Neural cell (in vitro differentiated cells): ENCODE results near the gene VIT. TPM values are rescaled to one million over a fixed set of nuclear protein-coding genes. Genes with fewer than 3 reads are reported as not detected.

Source experiments
- H2AFZ ChIP-seq: fragments of 200-600, 300-800 bp; sonication (generic), shearing (Covaris generic); 2 replicates; pipeline ENCODE4 v1.6.0; 2014; ENCODE audit warnings: low read depth, mild to moderate bottlenecking, antibody characterized with exemption, low read length, moderate library complexity
- H3F3A ChIP-seq: fragments of 200-600 bp; shearing (Covaris generic); 2 replicates; pipeline ENCODE4 v1.6.1; 2016; ENCODE audit warnings: mild to moderate bottlenecking, moderate library complexity, mixed read lengths, antibody characterized with exemption, low read length; ENCODE audit not compliant: insufficient read depth, poor library complexity, severe bottlenecking
- H3K27ac ChIP-seq: fragments of 200-600, 300-800 bp; sonication (generic), shearing (Covaris generic); 2 replicates; pipeline ENCODE4 v1.5.1; 2014; ENCODE audit warnings: mild to moderate bottlenecking, low read length, moderate library complexity
- H3K27me3 ChIP-seq: fragments of 300-800, 200-600 bp; sonication (generic), shearing (Covaris generic); 2 replicates; pipeline ENCODE4 v1.6.0; 2014; ENCODE audit warnings: mild to moderate bottlenecking, low read depth, low read length, moderate library complexity; ENCODE audit not compliant: insufficient read depth
- H3K36me3 ChIP-seq: fragments of 300-800, 200-600 bp; sonication (generic), shearing (Covaris generic); 2 replicates; pipeline ENCODE4 v1.5.1; 2014; ENCODE audit warnings: mild to moderate bottlenecking, antibody characterized with exemption, low read length, moderate library complexity; ENCODE audit not compliant: insufficient read depth
- H3K4me2 ChIP-seq: fragments of 300-800, 200-600 bp; sonication (generic), shearing (Covaris generic); 2 replicates; pipeline ENCODE4 v1.6.0; 2014; ENCODE audit warnings: mild to moderate bottlenecking, low read length
- H3K4me3 ChIP-seq: fragments of 300-800, 200-600 bp; sonication (generic), shearing (Covaris generic); 2 replicates; pipeline ENCODE4 v1.5.1; 2014; ENCODE audit warnings: mild to moderate bottlenecking, low read length, moderate library complexity
- H3K79me2 ChIP-seq: fragments of 200-600 bp; shearing (Covaris generic); replicated peaks from 2 replicates; pipeline ENCODE4 v1.6.0; 2014; ENCODE audit warnings: mild to moderate bottlenecking, low read length, moderate library complexity; ENCODE audit not compliant: insufficient read depth
- H3K9ac ChIP-seq: fragments of 300-800, 200-600 bp; sonication (generic), shearing (Covaris generic); 2 replicates; pipeline ENCODE4 v1.6.1; 2016; ENCODE audit warnings: mild to moderate bottlenecking, low read length, mixed read lengths
- H3K9me2 ChIP-seq: fragments of 200-600 bp; shearing (Covaris generic); 2 replicates; pipeline ENCODE4 v1.6.1; 2016; ENCODE audit warnings: mild to moderate bottlenecking, low read length, mixed read lengths; ENCODE audit not compliant: insufficient read depth
- H3K9me3 ChIP-seq: fragments of 200-600, 300-800 bp; sonication (generic), shearing (Covaris generic); 2 replicates; pipeline ENCODE4 v1.6.1; 2016; ENCODE audit warnings: mild to moderate bottlenecking, mixed run types, low read length, moderate library complexity, mixed read lengths
- H4K20me1 ChIP-seq: fragments of 200-600 bp; shearing (Covaris generic); 2 replicates; pipeline ENCODE4 v1.6.1; 2016; ENCODE audit warnings: mild to moderate bottlenecking, mixed run types; ENCODE audit not compliant: insufficient read depth
- EP300 ChIP-seq: fragments of 450-650 bp; conservative IDR thresholded peaks from 2 replicates; pipeline ENCODE4 v1.6.1; 2014; ENCODE audit warnings: antibody characterized with exemption, mild to moderate bottlenecking, moderate library complexity; ENCODE audit not compliant: poor library complexity, severe bottlenecking
- EZH2 ChIP-seq: fragments of 200-600, 300-800 bp; shearing (Covaris generic), sonication (generic); IDR thresholded peaks from 2 replicates; pipeline ENCODE4 v1.6.1; 2014; ENCODE audit warnings: antibody characterized with exemption, low read length, borderline replicate concordance, mild to moderate bottlenecking; ENCODE audit not compliant: insufficient read depth, poor library complexity, severe bottlenecking
- MXI1 ChIP-seq: fragments of 450-650 bp; conservative IDR thresholded peaks from 2 replicates; pipeline ENCODE4 v1.6.1; 2014; ENCODE audit warnings: antibody characterized with exemption, mild to moderate bottlenecking; ENCODE audit not compliant: poor library complexity, severe bottlenecking
- POLR2AphosphoS5 ChIP-seq: IDR thresholded peaks from 2 replicates; pipeline ENCODE4 v1.6.1; 2012
- RAD21 ChIP-seq: fragments of 450-650 bp; conservative IDR thresholded peaks from 2 replicates; pipeline ENCODE4 v1.6.1; 2014; ENCODE audit warnings: antibody characterized with exemption, mild to moderate bottlenecking, moderate library complexity
- SMC3 ChIP-seq: fragments of 450-650 bp; conservative IDR thresholded peaks from 2 replicates; pipeline ENCODE4 v1.6.1; 2014; ENCODE audit warnings: antibody characterized with exemption, mild to moderate bottlenecking, moderate library complexity; ENCODE audit not compliant: poor library complexity
- TAF1 ChIP-seq: IDR thresholded peaks from 2 replicates; pipeline ENCODE4 v1.6.1; 2012; ENCODE audit warnings: low read depth
- polyA plus RNA-seq: library from polyadenylated mRNA; depleted of rRNA; stranded (reverse); fragments of >200 nt; gene quantifications from 2 replicates; pipeline ENCODE4 v1.2.3, GENCODE V29; 2014
- TF ChIP-seq, protein P1 (sequence below): IDR thresholded peaks from 2 replicates; pipeline ENCODE4 v1.6.1; 2012; ENCODE audit warnings: borderline replicate concordance
- TF ChIP-seq, protein P2 (sequence below): fragments of 450-650 bp; IDR thresholded peaks from 2 replicates; pipeline ENCODE4 v1.5.1; 2014; ENCODE audit warnings: antibody characterized with exemption, mild to moderate bottlenecking, moderate library complexity; ENCODE audit not compliant: poor library complexity, severe bottlenecking

The VIT gene
- polyA plus RNA-seq, 1 donor from 2014 or later: not detected

DNA sequence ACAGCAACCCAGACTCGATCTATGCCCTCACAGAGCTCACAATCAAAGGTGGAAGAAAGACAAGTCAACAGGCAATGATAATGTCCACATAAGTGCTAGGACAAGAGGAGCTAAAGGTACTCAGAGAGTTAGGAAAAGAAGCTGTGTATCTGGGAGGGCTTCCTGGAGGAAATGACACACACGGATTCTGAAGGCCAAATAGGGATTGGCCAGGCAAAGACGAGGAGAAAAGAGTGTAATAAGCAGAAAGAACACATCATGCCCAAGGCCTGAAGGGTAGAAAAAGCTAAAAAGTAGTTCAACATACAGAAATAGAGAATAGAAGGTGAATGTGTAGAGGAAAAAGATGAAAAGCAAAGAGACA, 36.1 kb downstream of the VIT start:
- TF ChIP-seq EP300 (no peak), POLR2AphosphoS5 (no peak), MXI1 (no peak)
- TF ChIP-seq, protein P1, sequence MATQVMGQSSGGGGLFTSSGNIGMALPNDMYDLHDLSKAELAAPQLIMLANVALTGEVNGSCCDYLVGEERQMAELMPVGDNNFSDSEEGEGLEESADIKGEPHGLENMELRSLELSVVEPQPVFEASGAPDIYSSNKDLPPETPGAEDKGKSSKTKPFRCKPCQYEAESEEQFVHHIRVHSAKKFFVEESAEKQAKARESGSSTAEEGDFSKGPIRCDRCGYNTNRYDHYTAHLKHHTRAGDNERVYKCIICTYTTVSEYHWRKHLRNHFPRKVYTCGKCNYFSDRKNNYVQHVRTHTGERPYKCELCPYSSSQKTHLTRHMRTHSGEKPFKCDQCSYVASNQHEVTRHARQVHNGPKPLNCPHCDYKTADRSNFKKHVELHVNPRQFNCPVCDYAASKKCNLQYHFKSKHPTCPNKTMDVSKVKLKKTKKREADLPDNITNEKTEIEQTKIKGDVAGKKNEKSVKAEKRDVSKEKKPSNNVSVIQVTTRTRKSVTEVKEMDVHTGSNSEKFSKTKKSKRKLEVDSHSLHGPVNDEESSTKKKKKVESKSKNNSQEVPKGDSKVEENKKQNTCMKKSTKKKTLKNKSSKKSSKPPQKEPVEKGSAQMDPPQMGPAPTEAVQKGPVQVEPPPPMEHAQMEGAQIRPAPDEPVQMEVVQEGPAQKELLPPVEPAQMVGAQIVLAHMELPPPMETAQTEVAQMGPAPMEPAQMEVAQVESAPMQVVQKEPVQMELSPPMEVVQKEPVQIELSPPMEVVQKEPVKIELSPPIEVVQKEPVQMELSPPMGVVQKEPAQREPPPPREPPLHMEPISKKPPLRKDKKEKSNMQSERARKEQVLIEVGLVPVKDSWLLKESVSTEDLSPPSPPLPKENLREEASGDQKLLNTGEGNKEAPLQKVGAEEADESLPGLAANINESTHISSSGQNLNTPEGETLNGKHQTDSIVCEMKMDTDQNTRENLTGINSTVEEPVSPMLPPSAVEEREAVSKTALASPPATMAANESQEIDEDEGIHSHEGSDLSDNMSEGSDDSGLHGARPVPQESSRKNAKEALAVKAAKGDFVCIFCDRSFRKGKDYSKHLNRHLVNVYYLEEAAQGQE: no peak
- H2AFZ ChIP-seq: no peak overlapping the region
- no peaks in the 10 kb centered on the region for H3K36me3 ChIP-seq
- H3K27me3 ChIP-seq: no peaks in the 10 kb centered on the region
- H3K9me2 ChIP-seq: no peaks in the 10 kb centered on the region
- no peak overlapping the region for H3K4me3 ChIP-seq
- no peak overlapping the region for H3K27ac ChIP-seq
- no peak overlapping the region for H3K9ac ChIP-seq
- no peaks in the 10 kb centered on the region for H3K79me2 ChIP-seq
- H4K20me1 ChIP-seq: no peaks in the 10 kb centered on the region
- H3K9me3 ChIP-seq: no peaks in the 10 kb centered on the region
- no peak overlapping the region for H3K4me2 ChIP-seq
- H3F3A ChIP-seq: no peaks in the 10 kb centered on the region

DNA sequence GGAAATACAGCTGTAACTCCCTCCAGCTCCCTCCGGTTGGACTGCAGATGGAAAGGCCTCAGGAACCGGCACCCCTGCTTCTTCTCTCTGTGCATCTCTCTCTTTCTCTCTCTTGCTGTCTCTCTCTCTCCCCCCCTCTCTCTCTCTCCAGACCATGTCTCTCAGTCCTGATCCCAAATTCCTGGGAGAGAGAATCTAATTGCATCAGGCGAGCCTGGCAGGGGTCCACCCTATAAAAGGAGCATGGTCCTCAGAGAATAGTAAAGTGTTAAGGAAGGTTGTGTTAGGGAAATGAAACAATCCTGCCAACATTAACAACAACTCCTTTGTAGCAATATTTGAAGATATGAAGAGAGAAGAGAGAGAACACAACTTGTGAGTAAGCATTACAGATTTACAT, 36.7 kb downstream of the VIT start:
- Histone ChIP-seq H3K4me3 (no peak overlapping the region), H3F3A (no peaks in the 10 kb centered on the region), H3K79me2 (no peaks in the 10 kb centered on the region), H3K27ac (no peak overlapping the region), H3K9ac (no peak overlapping the region), H3K27me3 (no peaks in the 10 kb centered on the region), H3K4me2 (no peak overlapping the region), H3K9me2 (no peaks in the 10 kb centered on the region), H3K36me3 (no peaks in the 10 kb centered on the region), H2AFZ (no peak overlapping the region), H3K9me3 (no peaks in the 10 kb centered on the region), H4K20me1 (no peaks in the 10 kb centered on the region)
- no peak for TF ChIP-seq TAF1
- TF ChIP-seq EP300: no peak
- TF ChIP-seq EZH2: no peak
- no peak for TF ChIP-seq SMC3
- TF ChIP-seq RAD21: no peak
- no peak for TF ChIP-seq MXI1
- TF ChIP-seq POLR2AphosphoS5: no peak
- TF ChIP-seq, protein P1: no peak
- TF ChIP-seq, protein P2, sequence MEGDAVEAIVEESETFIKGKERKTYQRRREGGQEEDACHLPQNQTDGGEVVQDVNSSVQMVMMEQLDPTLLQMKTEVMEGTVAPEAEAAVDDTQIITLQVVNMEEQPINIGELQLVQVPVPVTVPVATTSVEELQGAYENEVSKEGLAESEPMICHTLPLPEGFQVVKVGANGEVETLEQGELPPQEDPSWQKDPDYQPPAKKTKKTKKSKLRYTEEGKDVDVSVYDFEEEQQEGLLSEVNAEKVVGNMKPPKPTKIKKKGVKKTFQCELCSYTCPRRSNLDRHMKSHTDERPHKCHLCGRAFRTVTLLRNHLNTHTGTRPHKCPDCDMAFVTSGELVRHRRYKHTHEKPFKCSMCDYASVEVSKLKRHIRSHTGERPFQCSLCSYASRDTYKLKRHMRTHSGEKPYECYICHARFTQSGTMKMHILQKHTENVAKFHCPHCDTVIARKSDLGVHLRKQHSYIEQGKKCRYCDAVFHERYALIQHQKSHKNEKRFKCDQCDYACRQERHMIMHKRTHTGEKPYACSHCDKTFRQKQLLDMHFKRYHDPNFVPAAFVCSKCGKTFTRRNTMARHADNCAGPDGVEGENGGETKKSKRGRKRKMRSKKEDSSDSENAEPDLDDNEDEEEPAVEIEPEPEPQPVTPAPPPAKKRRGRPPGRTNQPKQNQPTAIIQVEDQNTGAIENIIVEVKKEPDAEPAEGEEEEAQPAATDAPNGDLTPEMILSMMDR: no peak
